Measurements from ENCODE around the gene GPR50.

GRCh38 chrX:151225843-151226242 lies 49.5 kb downstream of the GPR50 start:
- TF ChIP-seq CTCF (IDR thresholded peaks at IDR 0.05) (no peak), POLR2AphosphoS5 (IDR thresholded peaks at IDR 0.05) (no peak)

All from prostate gland (tissue), 2 donors.